Panc1 (cell line): ENCODE measurements around the gene CPNE4.

Source experiments
- POLR2AphosphoS5 ChIP-seq: IDR thresholded peaks from 2 replicates; pipeline ENCODE4 v1.6.1; 2012; ENCODE audit warnings: mild to moderate bottlenecking, low read depth, low read length, moderate library complexity
- TF ChIP-seq, protein P1 (sequence below): fragments of 450-650 bp; IDR thresholded peaks from 2 replicates; pipeline ENCODE4 v1.5.1; 2017; ENCODE audit warnings: mild to moderate bottlenecking

GRCh38 chr3:132037056-132037455, 2.2 kb upstream of the CPNE4 start:
- TF ChIP-seq, protein P1, sequence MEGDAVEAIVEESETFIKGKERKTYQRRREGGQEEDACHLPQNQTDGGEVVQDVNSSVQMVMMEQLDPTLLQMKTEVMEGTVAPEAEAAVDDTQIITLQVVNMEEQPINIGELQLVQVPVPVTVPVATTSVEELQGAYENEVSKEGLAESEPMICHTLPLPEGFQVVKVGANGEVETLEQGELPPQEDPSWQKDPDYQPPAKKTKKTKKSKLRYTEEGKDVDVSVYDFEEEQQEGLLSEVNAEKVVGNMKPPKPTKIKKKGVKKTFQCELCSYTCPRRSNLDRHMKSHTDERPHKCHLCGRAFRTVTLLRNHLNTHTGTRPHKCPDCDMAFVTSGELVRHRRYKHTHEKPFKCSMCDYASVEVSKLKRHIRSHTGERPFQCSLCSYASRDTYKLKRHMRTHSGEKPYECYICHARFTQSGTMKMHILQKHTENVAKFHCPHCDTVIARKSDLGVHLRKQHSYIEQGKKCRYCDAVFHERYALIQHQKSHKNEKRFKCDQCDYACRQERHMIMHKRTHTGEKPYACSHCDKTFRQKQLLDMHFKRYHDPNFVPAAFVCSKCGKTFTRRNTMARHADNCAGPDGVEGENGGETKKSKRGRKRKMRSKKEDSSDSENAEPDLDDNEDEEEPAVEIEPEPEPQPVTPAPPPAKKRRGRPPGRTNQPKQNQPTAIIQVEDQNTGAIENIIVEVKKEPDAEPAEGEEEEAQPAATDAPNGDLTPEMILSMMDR: no peak
- no peak for TF ChIP-seq POLR2AphosphoS5
